ENCODE data around the gene GAGE13.
"Not testable (repeated sequence)": the region's sequence is repeated elsewhere in the genome, so short reads cannot be mapped to it uniquely, and the experiment has no call there.

GAGE13 gene

GRCh38 chrX:49331282-49331681, at the start of gene GAGE13:
GAGE13 (plus strand) TSS chrX:49331582; CDS start chrX:49332738, 1,156 bp downstream.
- DNase-seq: not testable (repeated sequence)

- DNase-seq: no peak
Measured at GRCh38 chrX:49282647-49283011, 48.8 kb upstream of the GAGE13 start.

DNA sequence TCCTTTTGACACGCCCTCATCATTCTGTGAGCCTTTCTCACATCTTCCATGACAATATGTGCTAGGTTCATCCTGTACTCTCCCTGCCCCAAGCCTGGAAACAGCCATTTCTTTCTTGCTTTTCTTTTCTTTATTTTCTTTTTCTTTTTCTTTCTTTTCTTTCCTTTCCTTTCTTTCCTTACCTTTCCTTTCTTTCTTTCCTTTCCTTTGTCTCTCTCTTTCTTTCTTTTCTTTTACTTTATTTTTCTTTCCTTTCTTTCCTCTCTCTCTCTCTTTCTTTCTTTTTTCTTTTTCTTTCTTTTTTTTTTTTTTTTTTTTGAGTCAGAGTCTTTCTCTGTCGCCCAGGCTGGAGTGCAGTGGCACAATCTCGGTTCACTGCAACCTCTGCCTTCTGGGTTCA, 47.2 kb upstream of the GAGE13 start:
- DNase-seq: no peak

DNA sequence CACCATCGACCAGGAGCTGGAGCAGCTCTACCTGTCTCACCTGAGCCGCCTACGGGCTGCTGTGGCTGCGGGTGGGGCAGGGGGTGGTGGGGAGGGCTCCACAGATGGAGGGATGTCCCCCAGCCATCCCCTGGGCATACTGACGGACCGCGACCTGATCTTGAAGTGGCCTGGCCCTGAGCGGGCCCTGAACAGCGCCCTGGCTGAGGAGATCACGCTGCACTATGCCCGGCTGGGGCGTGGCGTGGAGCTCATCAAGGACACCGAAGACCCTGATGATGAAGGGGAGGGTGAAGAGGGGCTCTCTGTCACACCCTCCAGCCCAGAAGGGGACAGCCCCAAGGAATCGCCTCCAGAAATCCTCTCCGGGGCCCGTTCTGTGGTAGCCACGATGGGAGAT, 45.2 kb upstream of the GAGE13 start:
- no peak for DNase-seq

DNA sequence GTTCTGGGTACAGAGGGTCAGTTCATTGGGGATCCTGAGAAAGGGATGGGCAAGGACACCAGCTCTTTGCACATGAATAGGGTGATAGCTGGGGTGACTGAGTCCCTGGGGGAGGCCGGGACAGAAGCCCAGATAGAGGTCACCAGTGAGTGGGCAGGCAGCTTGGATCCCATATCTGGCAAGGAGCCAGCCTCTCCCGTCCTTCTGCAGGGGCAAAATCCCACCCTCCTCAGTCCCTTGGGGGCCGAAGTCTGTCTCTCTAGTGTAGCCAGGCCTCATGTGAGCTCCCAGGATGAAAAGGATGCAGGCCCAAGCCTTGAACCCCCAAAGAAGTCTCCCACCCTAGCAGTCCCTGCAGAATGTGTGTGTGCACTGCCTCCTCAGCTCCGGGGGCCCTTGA, 44.8 kb upstream of the GAGE13 start:
- DNase-seq: no peak

- DNase-seq: no peak
Measured at GRCh38 chrX:49287665-49288064, 43.7 kb upstream of the GAGE13 start.

DNA sequence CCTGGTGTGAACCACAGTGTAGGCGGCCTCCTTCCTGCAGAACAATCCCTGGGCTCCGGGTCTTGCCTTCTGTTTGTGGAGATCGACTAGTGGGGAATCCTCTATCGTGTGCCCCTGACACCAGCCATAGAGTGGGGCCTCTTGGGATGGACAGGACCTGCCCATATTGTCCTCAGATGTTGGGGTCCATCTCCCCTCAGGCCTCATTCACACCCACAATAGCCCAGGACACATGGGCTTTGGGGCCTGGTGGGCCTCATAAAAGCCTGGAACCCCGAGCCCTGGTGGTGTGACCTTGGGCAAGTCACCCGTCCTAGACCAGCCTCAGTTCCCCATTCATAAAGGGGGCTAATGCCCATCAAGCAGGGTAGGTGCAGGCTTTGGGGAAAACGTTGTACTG, 41.2 kb upstream of the GAGE13 start:
- DNase-seq: no peak

DNA sequence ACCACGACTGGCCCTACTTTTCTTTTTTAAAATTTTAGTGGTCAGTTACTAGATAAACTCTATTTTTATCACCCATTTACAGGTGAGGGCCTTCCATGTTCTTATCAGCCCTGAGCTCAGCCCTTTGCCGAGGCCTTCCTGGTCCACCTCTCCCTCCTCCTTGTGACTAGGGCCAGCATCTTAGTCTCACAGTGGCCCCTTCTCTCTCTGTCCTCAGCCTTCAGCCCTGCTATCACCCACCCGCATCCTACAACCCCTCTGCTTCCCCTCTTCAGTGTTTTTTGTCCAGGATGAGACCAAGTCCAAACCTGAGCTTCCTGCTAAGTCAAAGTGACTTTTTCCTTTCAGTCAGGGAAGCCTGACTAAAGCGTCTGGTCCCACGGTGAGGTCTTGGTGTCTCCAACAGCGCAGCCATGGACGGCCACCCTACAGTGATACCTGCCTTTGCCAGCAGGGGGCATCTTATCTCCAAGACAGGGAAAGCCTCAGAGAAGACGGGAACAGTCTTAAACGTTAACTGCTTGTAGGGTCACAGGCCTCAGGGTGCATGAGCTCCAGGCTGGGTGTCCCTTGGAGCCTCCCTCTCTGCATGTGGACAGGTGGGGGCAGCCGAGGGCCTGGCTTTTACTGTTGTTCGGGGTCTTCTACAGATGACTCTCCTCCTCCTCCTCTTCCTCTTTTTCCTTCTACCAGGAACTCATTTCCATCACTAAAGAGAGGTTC, 39.6 kb upstream of the GAGE13 start:
- peak; percentile 45 for DNase-seq

- DNase-seq: no peak
Measured at GRCh38 chrX:49292400-49293362, 38.7 kb upstream of the GAGE13 start.

DNA sequence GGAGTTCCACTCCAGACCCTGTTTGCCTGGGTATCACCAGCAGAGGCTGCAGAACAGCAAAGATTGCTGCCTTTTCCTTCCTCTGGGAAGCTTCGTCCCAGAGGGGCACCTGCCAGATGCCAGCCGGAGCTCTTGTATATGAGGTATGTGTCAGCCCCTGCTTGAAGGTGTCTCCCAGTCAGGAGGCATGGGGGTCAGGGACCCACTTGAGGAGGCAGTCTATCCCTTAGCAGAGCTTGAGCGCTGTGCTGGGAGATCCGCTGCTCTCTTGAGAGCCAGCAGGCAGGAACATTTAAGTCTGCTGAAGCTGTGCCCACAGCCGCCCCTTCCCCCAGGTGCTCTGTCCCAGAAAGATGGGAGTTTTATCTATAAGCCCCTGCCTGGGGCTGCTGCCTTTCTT, 32.1 kb upstream of the GAGE13 start:
- not testable (repeated sequence) for DNase-seq

GRCh38 chrX:49300703-49301102, 30.7 kb upstream of the GAGE13 start:
- DNase-seq: no peak

DNA sequence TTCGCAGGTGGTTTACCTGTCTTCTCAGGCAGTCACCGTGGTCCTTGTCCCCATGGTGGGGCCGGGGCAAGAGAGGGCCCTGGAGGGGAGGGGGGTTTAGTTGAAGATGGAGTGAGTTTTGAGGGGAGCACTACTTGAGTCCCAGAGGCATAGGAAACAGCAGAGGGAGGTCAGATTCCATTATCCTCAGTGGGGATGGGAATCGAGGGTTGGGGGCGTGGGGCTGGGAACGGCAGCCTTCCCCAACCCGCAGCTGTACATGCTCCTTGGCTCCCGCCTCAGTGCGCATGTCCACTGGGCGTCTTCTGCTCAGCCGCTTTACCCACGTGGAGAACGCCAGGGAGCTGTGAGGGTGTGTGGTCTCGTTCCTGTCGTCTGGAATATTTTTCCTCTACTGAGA, 28.0 kb upstream of the GAGE13 start, which contains the start of gene GAGE10:
Gene GAGE10, plus strand, starts transcription at position 301 of the 400 bp plus-strand sequence. CDS start 1,214 bp downstream, outside the sequence.
- DNase-seq: no peak

- DNase-seq: not testable (repeated sequence)
Measured at GRCh38 chrX:49307775-49308174, 23.6 kb upstream of the GAGE13 start.

- peak; percentile 8 for DNase-seq
Measured at GRCh38 chrX:49308604-49309269, 22.6 kb upstream of the GAGE13 start.

DNA sequence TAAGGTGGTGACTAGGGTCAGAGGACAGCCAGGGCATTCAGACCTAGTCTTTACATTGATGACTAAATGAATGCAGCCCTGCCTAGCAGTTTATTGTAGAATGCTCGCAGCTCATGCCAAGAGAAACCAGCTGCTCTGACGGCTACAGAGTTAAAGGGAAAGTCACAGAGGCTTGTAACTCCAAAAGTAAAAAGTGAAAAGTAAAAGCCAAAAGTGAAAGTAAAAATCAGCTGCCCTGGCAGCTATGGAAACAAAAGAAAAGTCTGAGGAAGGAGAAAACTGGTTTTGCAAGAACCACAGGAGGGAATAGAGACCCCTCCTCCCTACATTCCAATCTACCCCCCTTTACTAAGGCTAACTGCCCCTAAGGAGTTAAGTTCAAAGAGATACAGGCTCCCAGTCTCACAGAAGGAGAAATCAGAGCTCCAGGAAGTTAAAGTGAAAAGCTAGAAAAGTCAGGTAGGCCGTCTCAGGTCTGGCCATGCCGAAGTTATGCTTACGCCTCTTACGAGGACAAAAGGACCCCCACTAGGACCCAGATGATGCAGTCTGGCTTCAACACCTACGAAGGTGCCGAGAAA, 21.9 kb upstream of the GAGE13 start:
- no peak for DNase-seq

DNA sequence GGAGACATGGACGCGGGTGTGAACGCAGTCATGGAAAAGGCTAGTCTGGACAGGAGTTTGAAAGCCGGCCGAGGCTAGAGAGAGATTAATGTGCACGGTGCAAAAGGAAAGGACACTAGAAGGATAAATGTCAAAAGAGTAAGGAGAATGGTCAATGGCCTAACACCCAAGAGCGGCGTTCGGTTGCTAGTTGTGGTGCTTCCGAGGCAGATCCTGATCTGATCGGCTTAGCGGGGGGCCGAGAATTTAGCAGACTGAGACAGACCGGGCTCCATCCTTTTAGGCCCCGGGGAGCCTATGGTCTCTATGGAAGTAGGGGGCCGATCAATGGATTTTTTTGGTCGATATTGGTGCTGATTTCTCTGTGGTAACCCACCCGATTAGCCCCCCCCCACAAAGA, 21.0 kb upstream of the GAGE13 start:
- no peak for DNase-seq

DNA sequence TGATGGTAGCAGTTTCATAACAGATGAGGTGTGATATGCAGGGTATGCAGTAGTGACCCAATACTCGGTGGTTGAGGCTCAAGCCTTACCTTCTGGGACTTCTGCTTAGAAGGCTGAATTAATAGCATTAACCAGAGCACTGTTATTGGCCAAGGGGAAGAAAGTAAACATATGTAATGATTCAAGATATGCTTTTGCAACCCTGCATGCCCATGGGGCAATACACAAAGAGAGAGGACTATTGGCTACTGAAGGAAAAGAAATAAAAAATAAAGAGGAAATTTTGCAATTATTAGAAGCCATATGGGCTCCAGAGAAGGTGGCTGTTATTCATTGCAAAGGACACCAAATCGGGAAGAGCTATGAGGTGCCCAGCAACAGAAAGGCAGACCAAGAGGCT, 19.2 kb upstream of the GAGE13 start:
- DNase-seq: no peak

DNA sequence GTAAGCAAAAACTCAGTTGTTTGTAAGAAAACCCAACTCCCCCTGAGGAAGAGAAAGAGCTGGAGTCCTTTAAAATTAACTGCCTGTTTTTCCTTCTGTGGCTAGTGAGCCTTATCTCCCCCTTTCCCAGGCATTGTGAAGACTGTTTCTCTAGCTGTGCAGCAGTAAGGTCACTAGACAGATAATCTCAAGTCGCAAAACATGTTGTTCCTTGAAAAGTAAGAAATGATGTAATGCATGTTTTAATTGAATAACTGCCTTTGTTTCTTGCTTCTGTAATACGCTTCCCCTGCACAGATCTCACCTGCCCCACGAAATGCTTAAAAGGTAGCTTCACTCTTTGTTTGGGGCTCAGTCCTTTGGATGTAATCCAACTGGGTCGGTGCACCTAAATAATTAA, 15.3 kb upstream of the GAGE13 start:
- no peak for DNase-seq

DNA sequence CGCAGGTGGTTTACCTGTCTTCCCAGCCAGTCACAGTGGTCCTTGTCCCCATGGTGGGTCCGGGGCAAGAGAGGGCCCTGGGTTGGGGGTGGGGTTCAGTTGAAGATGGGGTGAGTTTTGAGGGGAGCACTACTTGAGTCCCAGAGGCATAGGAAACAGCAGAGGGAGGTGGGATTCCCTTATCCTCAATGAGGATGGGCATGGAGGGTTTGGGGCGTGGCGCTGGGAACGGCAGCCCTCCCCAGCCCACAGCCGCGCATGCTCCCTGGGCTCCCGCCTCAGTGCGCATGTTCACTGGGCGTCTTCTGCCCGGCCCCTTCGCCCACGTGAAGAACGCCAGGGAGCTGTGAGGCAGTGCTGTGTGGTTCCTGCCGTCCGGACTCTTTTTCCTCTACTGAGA, 9.6 kb upstream of the GAGE13 start, which contains the start of gene GAGE12J:
Gene GAGE12J, plus strand, starts transcription at position 301 of the 400 bp plus-strand sequence. CDS start 1,157 bp downstream, outside the sequence.
- not testable (repeated sequence) for DNase-seq

DNA sequence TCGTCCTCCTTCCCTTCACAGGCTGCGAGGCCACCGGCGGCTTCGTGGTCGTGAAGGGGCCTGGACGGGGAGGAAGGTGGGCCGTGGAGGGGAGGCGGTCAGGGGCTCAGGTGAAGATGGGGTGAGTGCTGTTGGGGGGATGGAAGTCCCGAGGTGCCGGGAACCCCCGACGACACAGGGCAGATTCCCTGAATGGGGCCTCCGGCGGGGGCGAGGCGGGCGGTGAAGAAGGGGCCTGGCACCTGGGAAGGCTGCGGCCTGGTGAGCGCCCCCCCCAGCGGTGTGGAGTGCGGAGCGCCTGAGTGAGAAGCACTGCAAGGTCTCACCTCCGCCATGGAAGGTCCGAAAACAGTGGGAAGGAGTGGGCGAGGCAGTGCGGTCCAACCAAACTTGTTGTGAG, 9.1 kb upstream of the GAGE13 start:
- DNase-seq: not testable (repeated sequence)

DNA sequence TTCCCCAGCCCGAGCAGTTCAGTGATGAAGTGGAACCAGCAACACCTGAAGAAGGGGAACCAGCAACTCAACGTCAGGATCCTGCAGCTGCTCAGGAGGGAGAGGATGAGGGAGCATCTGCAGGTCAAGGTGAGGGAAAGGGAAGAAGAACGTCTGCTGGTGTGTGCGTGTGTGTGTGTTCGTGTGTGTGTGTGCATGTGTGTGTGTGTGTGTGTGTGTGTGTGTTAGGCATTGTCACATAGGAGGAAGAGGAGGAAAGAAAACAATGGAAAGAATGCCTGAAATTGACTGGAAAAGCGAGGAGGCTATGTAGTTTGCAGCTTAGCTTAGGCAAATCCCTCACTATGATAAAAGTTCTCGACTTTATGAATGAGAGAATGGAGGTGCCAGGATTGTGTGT, 7.6 kb upstream of the GAGE13 start:
- DNase-seq: not testable (repeated sequence)

GRCh38 chrX:49330421-49330820, 961 bp upstream of the GAGE13 start:
- not testable (repeated sequence) for DNase-seq

- DNase-seq: not testable (repeated sequence)
Measured at GRCh38 chrX:49331841-49332240, 459 bp downstream of the GAGE13 start.

Data from activated CD4-positive, alpha-beta T cell treated with anti-CD3 and anti-CD28 coated beads for 1 hour (primary cell).